Mesendoderm (in vitro differentiated cells): Measurements from ENCODE around the gene P2RX1.
A peak's percentile ranks its signal among the peaks of the same experiment; 100 is the strongest.

ENCODE experiments used
- DNase-seq: peaks from one replicate; pipeline ENCODE4 v3.0.0; 2013
- H2AK5ac ChIP-seq: 2 replicates; pipeline ENCODE4 v1.6.1; 2013; ENCODE audit warnings: low read length, inconsistent platforms
- H2BK120ac ChIP-seq: 2 replicates; pipeline ENCODE4 v1.6.1; 2013; ENCODE audit warnings: low read depth, mild to moderate bottlenecking, low read length, moderate library complexity, mixed read lengths
- H2BK15ac ChIP-seq: replicated peaks from 2 replicates; pipeline ENCODE4 v1.6.1; 2013; ENCODE audit warnings: low read depth, mild to moderate bottlenecking, moderate library complexity
- H2BK5ac ChIP-seq: 2 replicates; pipeline ENCODE4 v1.6.1; 2013; ENCODE audit warnings: low read length, inconsistent platforms
- H3K18ac ChIP-seq: 2 replicates; pipeline ENCODE4 v1.6.1; 2013; ENCODE audit warnings: mild to moderate bottlenecking, low read length, mixed read lengths
- H3K23ac ChIP-seq: one replicate; pipeline ENCODE4 v1.6.1; 2013; ENCODE audit warnings: low read length
- H3K27ac ChIP-seq: 2 replicates; pipeline ENCODE4 v1.5.1; 2013; ENCODE audit warnings: low read depth, mild to moderate bottlenecking, inconsistent platforms, low read length, moderate library complexity
- H3K27me3 ChIP-seq: 2 replicates; pipeline ENCODE4 v1.6.1; 2013; ENCODE audit warnings: low read length, control low read depth, mild to moderate bottlenecking, inconsistent platforms; ENCODE audit not compliant: insufficient read depth, poor library complexity
- H3K36me3 ChIP-seq: 2 replicates; pipeline ENCODE4 v1.6.1; 2013; ENCODE audit warnings: low read length, inconsistent platforms; ENCODE audit not compliant: control insufficient read depth, insufficient read depth
- H3K4ac ChIP-seq: one replicate; pipeline ENCODE4 v1.6.1; 2013; ENCODE audit warnings: low read depth, mild to moderate bottlenecking, low read length, moderate library complexity
- H3K4me1 ChIP-seq: 2 replicates; pipeline ENCODE4 v1.6.1; 2013; ENCODE audit warnings: low read depth, low read length, inconsistent platforms; ENCODE audit not compliant: control insufficient read depth
- H3K4me2 ChIP-seq: 2 replicates; pipeline ENCODE4 v1.6.1; 2013; ENCODE audit warnings: low read length
- H3K4me3 ChIP-seq: 2 replicates; pipeline ENCODE4 v1.5.1; 2013; ENCODE audit warnings: mild to moderate bottlenecking, low read length
- H3K56ac ChIP-seq: one replicate; pipeline ENCODE4 v1.6.1; 2013; ENCODE audit warnings: low read length
- H3K79me1 ChIP-seq: 2 replicates; pipeline ENCODE4 v1.6.1; 2013; ENCODE audit warnings: low read length, inconsistent platforms
- H3K79me2 ChIP-seq: 2 replicates; pipeline ENCODE4 v1.6.1; 2013; ENCODE audit warnings: mild to moderate bottlenecking, low read length; ENCODE audit not compliant: control insufficient read depth, insufficient read depth
- H3K9ac ChIP-seq: 2 replicates; pipeline ENCODE4 v1.6.1; 2013; ENCODE audit warnings: low read length, inconsistent platforms
- H4K5ac ChIP-seq: one replicate; pipeline ENCODE4 v1.6.1; 2013; ENCODE audit warnings: low read length
- H4K8ac ChIP-seq: one replicate; pipeline ENCODE4 v1.6.1; 2013; ENCODE audit warnings: low read depth, mild to moderate bottlenecking, control low read depth, low read length, moderate library complexity
- WGBS: extraction: QIAGEN DNeasy Blood & Tissue Kit; methylation state at CpG from one replicate; pipeline ENCODE4 v1.1.7; 2013; ENCODE audit warnings: low lambda C conversion rate, missing lambda C conversion rate; ENCODE audit not compliant: insufficient coverage; ENCODE audit errors: extremely low coverage; 5-methylcytosine and 5-hydroxymethylcytosine counted together

Gene P2RX1

GRCh38 chr17:3879186-3879585 is 37.1 kb downstream of the P2RX1 start:
- Histone ChIP-seq H4K5ac (no peak overlapping the region), H3K79me1 (no peaks in the 10 kb centered on the region), H3K23ac (no peak overlapping the region), H3K79me2 (no peaks in the 10 kb centered on the region), H3K18ac (no peak overlapping the region), H3K4me2 (no peak overlapping the region), H2BK15ac (no peak overlapping the region), H3K56ac (no peak overlapping the region), H2BK120ac (no peak overlapping the region), H3K4me3 (no peak overlapping the region), H3K27ac (no peak overlapping the region), H3K27me3 (no peaks in the 10 kb centered on the region), H3K4ac (no peak overlapping the region), H4K8ac (no peak overlapping the region), H3K4me1 (no peaks in the 10 kb centered on the region), H3K9ac (no peak overlapping the region), H2AK5ac (no peak overlapping the region), H2BK5ac (no peak overlapping the region), H3K36me3 (no peaks in the 10 kb centered on the region)
- no CpG with 5 or more reads among the region's 5 CpGs for WGBS
- DNase-seq: peak; percentile 55

DNA sequence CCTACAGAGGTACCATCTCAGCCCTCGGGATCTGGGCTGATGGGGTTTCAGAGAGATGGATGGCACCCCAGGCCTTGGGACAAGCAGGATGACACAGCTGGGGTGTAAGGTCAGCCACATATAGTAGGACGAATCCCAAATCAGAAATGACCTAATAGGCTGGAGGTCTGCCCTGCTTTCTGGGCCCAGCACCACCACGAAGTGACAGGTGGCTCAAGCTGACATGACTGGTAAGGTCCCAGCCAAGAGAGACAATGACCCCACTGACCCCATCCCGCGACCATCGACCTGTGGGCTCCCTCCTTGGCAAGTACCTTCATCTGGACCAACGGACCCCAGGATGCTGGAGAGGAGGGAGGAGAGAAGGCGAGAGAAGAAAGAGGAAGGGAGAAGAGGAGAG is 39.0 kb downstream of the P2RX1 start:
- no CpG with 5 or more reads among the region's 8 CpGs for WGBS
- Histone ChIP-seq H3K56ac (no peak overlapping the region), H2BK5ac (no peak overlapping the region), H3K23ac (no peak overlapping the region), H3K4me2 (no peak overlapping the region), H4K5ac (no peak overlapping the region), H3K4me3 (no peak overlapping the region), H3K79me2 (no peaks in the 10 kb centered on the region), H2BK15ac (no peak overlapping the region), H3K18ac (no peak overlapping the region), H3K4ac (no peak overlapping the region), H4K8ac (no peak overlapping the region), H3K4me1 (no peaks in the 10 kb centered on the region), H3K36me3 (no peaks in the 10 kb centered on the region), H3K79me1 (no peaks in the 10 kb centered on the region), H3K9ac (no peak overlapping the region), H3K27ac (no peak overlapping the region), H2BK120ac (no peak overlapping the region), H3K27me3 (no peaks in the 10 kb centered on the region), H2AK5ac (no peak overlapping the region)
- no peak for DNase-seq

DNA sequence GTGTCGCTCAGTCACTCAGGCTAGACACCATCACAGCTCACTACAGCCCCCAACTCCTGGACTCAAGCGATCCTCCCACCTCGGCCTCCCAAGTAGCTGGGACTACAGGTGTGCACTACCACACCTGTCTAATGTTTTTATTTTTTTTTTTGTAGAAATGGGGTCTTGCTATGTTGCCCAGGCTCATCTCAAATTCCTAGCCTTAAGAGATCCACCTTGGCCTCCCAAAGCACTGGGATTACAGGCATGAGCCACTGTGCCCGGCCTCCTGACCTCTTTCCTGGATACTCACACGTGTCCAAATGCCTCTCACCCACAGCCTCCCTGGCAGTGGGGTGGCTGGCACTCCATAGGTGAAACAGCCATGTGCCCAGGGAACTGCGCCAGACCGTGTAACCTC is 40.9 kb downstream of the P2RX1 start:
- H3K4me3 ChIP-seq: no peak overlapping the region
- no peak overlapping the region for H2AK5ac ChIP-seq
- no peak overlapping the region for H2BK15ac ChIP-seq
- H3K79me2 ChIP-seq: no peaks in the 10 kb centered on the region
- no peaks in the 10 kb centered on the region for H3K4me1 ChIP-seq
- no peak overlapping the region for H2BK120ac ChIP-seq
- no peak overlapping the region for H3K9ac ChIP-seq
- H3K27ac ChIP-seq: no peak overlapping the region
- no peak overlapping the region for H3K4me2 ChIP-seq
- no peak overlapping the region for H3K4ac ChIP-seq
- no peak overlapping the region for H4K8ac ChIP-seq
- no peak overlapping the region for H4K5ac ChIP-seq
- H2BK5ac ChIP-seq: no peak overlapping the region
- no peaks in the 10 kb centered on the region for H3K36me3 ChIP-seq
- H3K56ac ChIP-seq: no peak overlapping the region
- H3K27me3 ChIP-seq: no peaks in the 10 kb centered on the region
- H3K18ac ChIP-seq: no peak overlapping the region
- DNase-seq: no peak
- WGBS: no CpG with 5 or more reads among the region's 7 CpGs
- no peaks in the 10 kb centered on the region for H3K79me1 ChIP-seq
- H3K23ac ChIP-seq: no peak overlapping the region

DNA sequence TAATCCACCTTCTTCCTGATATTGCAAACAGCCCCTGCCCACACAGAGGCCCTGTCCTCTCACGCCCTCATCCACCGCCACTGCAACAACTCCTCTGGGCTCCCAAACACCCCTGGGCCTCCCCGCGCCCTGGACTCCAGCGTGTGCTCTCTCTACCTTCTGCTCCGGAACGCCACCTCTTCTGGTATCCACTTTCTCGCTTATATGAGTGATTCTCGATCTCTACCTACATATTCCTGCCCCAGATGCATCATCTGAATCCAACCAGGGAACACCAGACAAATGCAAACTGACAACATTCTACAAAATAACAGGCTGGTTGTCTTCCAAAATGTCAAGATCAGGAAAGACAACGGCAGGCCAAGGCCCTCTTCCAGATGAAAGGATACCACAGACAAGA is 42.4 kb downstream of the P2RX1 start:
- Histone ChIP-seq H3K23ac (no peak overlapping the region), H4K5ac (no peak overlapping the region), H2BK120ac (no peak overlapping the region), H3K27ac (no peak overlapping the region), H3K27me3 (no peaks in the 10 kb centered on the region), H3K4me2 (no peak overlapping the region), H3K56ac (no peak overlapping the region), H2BK15ac (no peak overlapping the region), H4K8ac (no peak overlapping the region), H3K4me3 (no peak overlapping the region), H3K4me1 (no peaks in the 10 kb centered on the region), H3K4ac (no peak overlapping the region), H3K9ac (no peak overlapping the region), H3K79me1 (no peaks in the 10 kb centered on the region), H2BK5ac (no peak overlapping the region), H2AK5ac (no peak overlapping the region), H3K79me2 (no peaks in the 10 kb centered on the region), H3K36me3 (no peaks in the 10 kb centered on the region), H3K18ac (no peak overlapping the region)
- no peak for DNase-seq
- no CpG with 5 or more reads among the region's 10 CpGs for WGBS

DNA sequence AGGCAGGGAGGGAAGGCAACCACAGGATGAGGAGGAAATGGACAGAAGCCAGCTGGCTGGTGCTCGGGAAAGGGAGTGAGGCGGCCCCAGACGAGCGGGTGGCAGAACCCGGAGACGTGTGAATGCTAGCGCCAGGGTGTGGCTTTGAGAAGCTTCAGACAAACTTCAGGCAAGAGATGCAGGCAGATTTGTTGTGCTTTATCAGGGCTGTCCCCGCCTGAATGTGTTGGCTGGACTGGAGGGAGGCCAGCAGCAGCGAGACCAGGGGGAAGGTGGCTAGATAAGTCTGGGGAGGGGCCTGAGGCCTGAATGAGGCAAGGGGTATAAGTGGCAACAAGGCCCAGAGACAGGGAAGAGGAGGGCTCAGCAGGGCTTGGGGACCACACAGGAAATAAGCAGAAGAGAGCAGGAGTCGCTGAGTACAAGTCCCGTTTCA is 45.4 kb downstream of the P2RX1 start:
- H3K27ac ChIP-seq: no peak overlapping the region
- H2BK120ac ChIP-seq: no peak overlapping the region
- H3K36me3 ChIP-seq: no peaks in the 10 kb centered on the region
- peak; percentile 28 for DNase-seq
- WGBS: no CpG with 5 or more reads among the region's 11 CpGs
- no peak overlapping the region for H3K23ac ChIP-seq
- H2AK5ac ChIP-seq: no peak overlapping the region
- no peak overlapping the region for H3K56ac ChIP-seq
- no peaks in the 10 kb centered on the region for H3K79me1 ChIP-seq
- no peak overlapping the region for H3K4me2 ChIP-seq
- H3K4ac ChIP-seq: no peak overlapping the region
- H2BK15ac ChIP-seq: no peak overlapping the region
- H3K79me2 ChIP-seq: no peaks in the 10 kb centered on the region
- H4K5ac ChIP-seq: no peak overlapping the region
- no peaks in the 10 kb centered on the region for H3K4me1 ChIP-seq
- H2BK5ac ChIP-seq: no peak overlapping the region
- no peak overlapping the region for H3K9ac ChIP-seq
- no peak overlapping the region for H3K18ac ChIP-seq
- H3K27me3 ChIP-seq: no peaks in the 10 kb centered on the region
- H3K4me3 ChIP-seq: no peak overlapping the region
- H4K8ac ChIP-seq: no peak overlapping the region

DNA sequence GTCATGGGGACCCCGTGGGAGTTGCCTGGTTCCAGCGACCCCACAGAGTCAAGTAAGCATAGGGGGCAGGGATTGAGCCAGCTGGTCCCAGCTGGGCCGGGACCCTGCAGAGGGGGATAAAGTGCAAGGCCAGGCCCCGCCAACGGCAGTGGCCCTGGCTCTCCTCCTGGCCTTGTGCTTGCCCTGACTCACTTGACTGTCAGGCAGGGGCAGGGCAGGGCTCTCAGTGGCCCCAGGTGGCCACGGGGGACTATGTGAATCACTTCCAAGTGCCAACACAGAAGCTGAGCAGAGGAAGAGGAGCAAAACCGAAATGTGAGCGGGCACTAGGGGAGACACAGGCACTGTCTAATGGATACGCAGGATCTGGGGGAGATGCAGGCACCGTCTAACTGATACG is 48.7 kb downstream of the P2RX1 start:
- DNase-seq: no peak
- Histone ChIP-seq H3K79me2 (no peaks in the 10 kb centered on the region), H4K8ac (no peak overlapping the region), H2BK5ac (no peak overlapping the region), H3K4me2 (no peak overlapping the region), H3K4ac (no peak overlapping the region), H3K4me3 (no peak overlapping the region), H3K36me3 (no peaks in the 10 kb centered on the region), H3K27ac (no peak overlapping the region), H3K18ac (no peak overlapping the region), H2BK15ac (no peak overlapping the region), H3K4me1 (no peaks in the 10 kb centered on the region), H4K5ac (no peak overlapping the region), H2AK5ac (no peak overlapping the region), H3K56ac (no peak overlapping the region), H3K9ac (no peak overlapping the region), H3K27me3 (no peaks in the 10 kb centered on the region), H3K79me1 (no peaks in the 10 kb centered on the region), H2BK120ac (no peak overlapping the region), H3K23ac (no peak overlapping the region)
- WGBS: no CpG with 5 or more reads among the region's 11 CpGs
